Keratinocyte (primary cell): Measurements from ENCODE around the gene ZNF236. TPM values are rescaled to one million over a fixed set of nuclear protein-coding genes. Genes with fewer than 3 reads are reported as not detected.

Experiments
- DNase-seq: peaks from one replicate; pipeline ENCODE4 v3.0.0-alpha.2; 2011; ENCODE audit warnings: low read depth, missing footprints, low spot score
- FAIRE-seq: peaks from 2 replicates; lab custom pipeline; 2011; peaks lifted over from hg19 to GRCh38; lab: Jason Lieb, UNC
- H2AFZ ChIP-seq: 2 replicates; pipeline ENCODE4 v1.6.0; 2012; ENCODE audit warnings: low read length, control low read depth, inconsistent platforms; ENCODE audit not compliant: control insufficient read depth
- H3K27ac ChIP-seq: 2 replicates; pipeline ENCODE4 v1.5.1; 2011; ENCODE audit warnings: low read length; ENCODE audit not compliant: control insufficient read depth, insufficient read depth
- H3K27me3 ChIP-seq: 3 replicates; pipeline ENCODE4 v1.6.0; 2011; ENCODE audit warnings: low read length; ENCODE audit not compliant: control insufficient read depth, insufficient read depth; ENCODE audit errors: extremely low read depth
- H3K36me3 ChIP-seq, 2 experiments: 2 replicates in 1 of 2; 3 replicates in 1 of 2; pipeline ENCODE4 v1.5.1; 2011; ENCODE audit warnings: low read length in 2 of 2, mild to moderate bottlenecking in 1 of 2; ENCODE audit not compliant: control insufficient read depth in 2 of 2, insufficient read depth in 2 of 2; ENCODE audit errors: extremely low read depth in 1 of 2
- H3K4me1 ChIP-seq: 3 replicates; pipeline ENCODE4 v1.5.1; 2011; ENCODE audit warnings: low read length; ENCODE audit not compliant: control insufficient read depth, insufficient read depth; ENCODE audit errors: extremely low read depth
- H3K4me2 ChIP-seq: 3 replicates; pipeline ENCODE4 v1.6.0; 2011; ENCODE audit warnings: low read depth, low read length; ENCODE audit not compliant: control insufficient read depth, insufficient read depth; ENCODE audit errors: extremely low read depth
- H3K4me3 ChIP-seq, 3 experiments: fragments of 200-600 bp in 1 of 3; sonication (generic) in 1 of 3; 2 replicates in 2 of 3; 3 replicates in 1 of 3; pipeline ENCODE4 v1.5.1; 2011 to 2016; ENCODE audit warnings: low read length in 3 of 3, mild to moderate bottlenecking in 3 of 3, control low read depth in 2 of 3, inconsistent platforms in 1 of 3, low read depth in 1 of 3, mixed read lengths in 1 of 3, mixed run types in 1 of 3, moderate library complexity in 1 of 3; ENCODE audit not compliant: control insufficient read depth in 2 of 3, insufficient read depth in 2 of 3; ENCODE audit errors: extremely low read depth in 1 of 3
- H3K79me2 ChIP-seq: 2 replicates; pipeline ENCODE4 v1.6.0; 2012; ENCODE audit warnings: low read length; ENCODE audit not compliant: control insufficient read depth, insufficient read depth
- H3K9ac ChIP-seq: 3 replicates; pipeline ENCODE4 v1.6.0; 2011; ENCODE audit warnings: low read length; ENCODE audit not compliant: control insufficient read depth, insufficient read depth; ENCODE audit errors: extremely low read depth
- H3K9me1 ChIP-seq: 3 replicates; pipeline ENCODE4 v1.6.0; 2011; ENCODE audit warnings: low read length; ENCODE audit not compliant: control insufficient read depth, insufficient read depth; ENCODE audit errors: extremely low read depth
- H3K9me3 ChIP-seq: 2 replicates; pipeline ENCODE4 v1.5.1; 2012; ENCODE audit warnings: low read depth, low read length; ENCODE audit not compliant: control insufficient read depth
- H4K20me1 ChIP-seq: 3 replicates; pipeline ENCODE4 v1.6.0; 2011; ENCODE audit warnings: low read length; ENCODE audit not compliant: control insufficient read depth, insufficient read depth; ENCODE audit errors: extremely low read depth
- CTCF ChIP-seq, 3 experiments: IDR thresholded peaks in 1 of 3; conservative IDR thresholded peaks in 1 of 3; optimal IDR thresholded peaks in 1 of 3; 2 replicates in 2 of 3; 3 replicates in 1 of 3; pipeline versions ENCODE3 to v1.5.1; 2011; ENCODE audit warnings: low read length in 3 of 3, mild to moderate bottlenecking in 3 of 3, moderate library complexity in 2 of 3, control low read depth in 1 of 3, inconsistent platforms in 1 of 3; ENCODE audit not compliant: insufficient read depth in 2 of 3; ENCODE audit errors: extremely low read depth in 1 of 3
- EZH2 ChIP-seq: IDR thresholded peaks from one replicate; pipeline ENCODE4 v1.6.1; 2012; ENCODE audit warnings: inconsistent platforms, mild to moderate bottlenecking, low read length, moderate library complexity
- dilution Hi-C: fragments of 300-500 bp; cut with MboI; formaldehyde crosslinking; loops from one replicate; pipeline ENCODE4 v1.7.0; 2020; ENCODE audit warnings: low sequenced_read_pairs; ENCODE audit not compliant: extremely low pct_ligation_motif_present
- polyA plus RNA-seq, 5 experiments: library from polyadenylated mRNA; depleted of rRNA in 3 of 5; stranded (reverse) in 3 of 5; stranded (forward) in 1 of 5; unstranded in 1 of 5; fragments of >200 nt; gene quantifications; 1 replicate in 1 of 5; 2 replicates in 3 of 5; 3 replicates in 1 of 5; pipeline versions ENCODE4 v1.2.1 to v1.2.3, GENCODE V29; 2011 to 2012; ENCODE audit warnings: missing spikeins in 2 of 5, low read depth in 1 of 5, low replicate concordance in 1 of 5

ZNF236 gene
- polyA plus RNA-seq, 1 donor (not counting 4 experiments of a cell fraction or from before 2014, with no cell fraction given), result 4.5 TPM

DNA sequence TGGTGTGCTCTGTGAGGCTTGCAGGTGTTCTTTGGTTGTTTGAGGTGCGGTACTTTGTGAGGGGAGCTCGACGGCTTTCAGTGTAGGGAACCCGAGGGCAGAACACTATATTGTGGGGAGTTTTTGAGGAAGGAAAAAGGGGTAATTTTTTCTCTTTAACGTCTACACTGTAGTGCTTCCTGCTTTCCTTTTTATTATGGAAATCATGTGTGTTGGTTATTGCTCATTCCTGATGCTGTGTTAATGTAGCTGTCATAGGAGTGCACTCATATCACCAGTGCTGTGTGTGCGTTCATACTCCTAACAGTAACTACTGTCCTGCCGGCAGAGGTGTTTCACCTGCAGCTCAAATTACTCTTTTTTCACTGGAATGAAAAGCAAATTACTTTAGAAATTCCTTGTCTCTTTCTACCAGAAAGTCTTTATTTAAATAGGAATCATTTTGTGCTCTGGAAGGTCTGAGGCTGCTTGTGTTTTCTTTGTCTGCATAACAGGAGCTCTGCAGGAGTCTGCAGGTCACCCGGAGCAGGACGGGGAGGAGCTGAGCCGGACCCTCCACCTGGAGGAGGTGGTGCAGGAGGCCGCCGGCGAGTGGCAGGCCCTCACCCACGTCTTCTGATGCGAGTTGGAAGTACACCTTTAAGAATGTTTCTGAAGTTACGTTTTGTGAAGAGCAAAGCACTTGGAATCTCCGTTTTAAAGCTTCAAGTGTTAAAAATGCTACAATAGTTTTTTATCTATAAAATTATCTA is 145.5 kb downstream of the ZNF236 start:
- no peak overlapping the region for H3K4me3 ChIP-seq
- FAIRE-seq (no peak), DNase-seq (no peak)
- TF ChIP-seq CTCF (optimal IDR thresholded peaks at IDR 0.05 in 1 of 3, IDR thresholded peaks at IDR 0.05 in 1 of 3, conservative IDR thresholded peaks at IDR 0.05 in 1 of 3; ENCODE audit: extremely low read depth in 1 of 3, insufficient read depth in 2 of 3, low read length in 3 of 3) (no peak), EZH2 (no peak)
- H2AFZ ChIP-seq, result no peak overlapping the region
- H3K79me2 ChIP-seq, result peaks cover 6% of the 10 kb centered on the region
- no peaks in the 10 kb centered on the region for H3K27me3 ChIP-seq
- no peaks in the 10 kb centered on the region for H4K20me1 ChIP-seq
- H3K9me1 ChIP-seq, result no peaks in the 10 kb centered on the region
- peaks cover 3% of the 10 kb centered on the region for H3K4me1 ChIP-seq
- H3K9ac ChIP-seq, result no peak overlapping the region
- H3K9me3 ChIP-seq, result no peaks in the 10 kb centered on the region
- no peak overlapping the region for H3K4me2 ChIP-seq
- peaks cover 2 to 8% of the 10 kb centered on the region in 2 experiments for H3K36me3 ChIP-seq
- H3K27ac ChIP-seq, result no peak overlapping the region
- dilution Hi-C loops, result no loop called here

DNA sequence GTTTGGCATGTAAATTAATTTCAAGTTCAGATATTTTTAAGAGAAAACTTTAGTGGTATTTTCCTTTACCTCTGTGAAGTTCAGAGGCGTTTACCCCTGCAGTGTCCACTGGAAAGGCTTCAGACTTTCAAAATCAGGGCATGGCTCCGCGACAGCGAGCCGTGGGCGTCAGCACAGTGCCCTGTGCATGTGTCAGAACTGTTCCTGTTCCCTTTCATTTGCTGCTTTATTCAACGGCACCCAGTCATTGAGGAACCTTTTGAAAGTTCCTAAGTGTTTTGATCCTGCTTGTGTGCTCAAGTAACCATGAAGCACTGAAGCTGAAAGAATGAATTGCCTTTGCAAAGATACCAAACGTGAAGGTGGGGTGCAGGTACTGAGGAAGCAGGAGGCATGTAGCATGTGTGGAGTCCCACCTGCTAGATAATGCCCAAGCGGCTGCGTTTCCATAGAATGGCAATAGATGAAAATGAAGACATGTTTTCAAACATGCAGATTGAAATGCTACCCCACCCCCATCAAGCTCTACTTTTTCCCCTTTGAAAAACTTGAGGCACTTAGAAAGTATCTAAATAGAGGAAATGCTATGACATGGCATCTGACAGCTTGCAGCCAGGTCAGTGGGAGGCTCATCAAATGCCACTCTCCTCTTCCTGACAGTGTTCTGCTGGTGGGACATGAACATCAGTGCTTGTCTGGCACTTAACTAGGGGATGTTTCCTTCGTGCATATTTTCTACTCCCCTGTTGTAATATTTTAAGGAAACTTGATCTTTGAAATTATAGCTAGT is 148.6 kb downstream of the ZNF236 start:
- Histone ChIP-seq H3K9ac (no peak overlapping the region), H2AFZ (no peak overlapping the region), H3K27ac (no peak overlapping the region), H3K4me1 (peaks cover 8% of the 10 kb centered on the region), H3K36me3 (peaks cover 2 to 9% of the 10 kb centered on the region in 2 experiments), H3K9me3 (no peaks in the 10 kb centered on the region), H3K79me2 (peaks cover 6% of the 10 kb centered on the region), H3K4me3 (no peak overlapping the region), H4K20me1 (no peaks in the 10 kb centered on the region), H3K9me1 (no peaks in the 10 kb centered on the region), H3K4me2 (no peak overlapping the region), H3K27me3 (no peaks in the 10 kb centered on the region)
- no peak for TF ChIP-seq EZH2
- no peak for TF ChIP-seq CTCF (optimal IDR thresholded peaks at IDR 0.05 in 1 of 3, IDR thresholded peaks at IDR 0.05 in 1 of 3, conservative IDR thresholded peaks at IDR 0.05 in 1 of 3; ENCODE audit: extremely low read depth in 1 of 3, insufficient read depth in 2 of 3, low read length in 3 of 3)
- FAIRE-seq (no peak), DNase-seq (no peak)
- dilution Hi-C loops, result no loop called here
